HL-60 (cell line): ENCODE measurements around the gene DMC1.

ENCODE experiments used
- CTCF ChIP-seq: IDR thresholded peaks from one replicate; pipeline ENCODE4 v1.5.1; 2011; ENCODE audit warnings: low read length, control low read depth, inconsistent platforms; ENCODE audit not compliant: insufficient read depth
- GABPA ChIP-seq: IDR thresholded peaks from 2 replicates; pipeline ENCODE4 v1.6.1; 2012; ENCODE audit warnings: low read depth
- POLR2AphosphoS5 ChIP-seq: IDR thresholded peaks from 2 replicates; pipeline ENCODE4 v1.6.1; 2012; ENCODE audit warnings: low read depth
- REST ChIP-seq: IDR thresholded peaks from 2 replicates; pipeline ENCODE4 v1.6.1; 2012; ENCODE audit warnings: low read depth; ENCODE audit not compliant: insufficient replicate concordance
- SPI1 ChIP-seq: IDR thresholded peaks from 2 replicates; pipeline ENCODE4 v1.6.1; 2012; ENCODE audit warnings: low read depth, mild to moderate bottlenecking, borderline replicate concordance

- no peak for TF ChIP-seq CTCF
- no peak for TF ChIP-seq REST
- TF ChIP-seq POLR2AphosphoS5, result no peak
- no peak for TF ChIP-seq GABPA
- no peak for TF ChIP-seq SPI1
Observed at GRCh38 chr22:38613588-38613987, 43.6 kb upstream of the DMC1 start.
